Measurements from ENCODE around the gene FBXL19. TPM values are rescaled to one million over a fixed set of nuclear protein-coding genes. Genes with fewer than 3 reads are reported as not detected.

FBXL19 gene
- total RNA-seq, 1 donor from 2014 or later, result 18.2 TPM

DNA sequence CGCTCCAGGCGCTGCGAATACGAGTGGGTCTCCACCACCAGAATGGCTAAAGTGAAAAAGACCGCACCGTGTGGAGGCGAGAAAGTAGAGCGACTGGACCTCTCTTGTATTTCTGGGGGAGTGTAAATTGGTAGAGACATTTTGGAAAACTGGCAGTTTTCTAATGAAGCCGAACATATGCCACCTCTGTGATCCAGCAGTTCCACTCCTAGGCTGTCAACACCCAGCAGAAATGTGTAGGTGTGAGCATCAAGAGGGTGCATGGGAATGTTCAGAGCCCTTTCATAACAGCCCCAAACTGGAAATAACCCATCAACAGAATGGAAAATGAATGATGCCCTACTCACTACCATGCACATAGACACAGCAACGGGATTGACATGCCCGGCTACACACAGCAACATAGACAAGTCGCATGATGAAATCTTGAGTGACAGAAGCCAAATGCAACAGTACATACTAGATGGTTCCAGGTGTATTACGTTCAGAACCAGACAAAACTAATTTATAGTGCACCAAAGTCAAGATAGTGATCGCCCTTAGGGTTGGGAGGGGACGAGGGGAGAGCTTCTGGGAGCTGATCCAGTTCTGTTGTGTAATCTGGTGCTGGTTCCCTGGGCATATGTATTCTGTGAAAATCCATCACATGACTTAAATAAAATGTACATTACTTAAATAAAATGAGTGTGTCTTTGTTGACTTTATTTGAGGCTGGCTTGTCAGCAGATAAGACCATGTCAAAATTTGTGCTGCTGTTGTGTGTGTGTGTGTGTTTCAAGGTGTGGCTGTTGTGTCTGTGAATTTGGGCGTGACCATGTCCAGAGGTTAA lies 28.6 kb upstream of the FBXL19 start:
- no peak for DNase-seq (ENCODE audit: low read depth in 2 of 2)

- DNase-seq (ENCODE audit: low read depth in 2 of 2), result no peak
These were observed 27.6 kb upstream of the FBXL19 start for GRCh38 chr16:30895627-30896260.

DNA sequence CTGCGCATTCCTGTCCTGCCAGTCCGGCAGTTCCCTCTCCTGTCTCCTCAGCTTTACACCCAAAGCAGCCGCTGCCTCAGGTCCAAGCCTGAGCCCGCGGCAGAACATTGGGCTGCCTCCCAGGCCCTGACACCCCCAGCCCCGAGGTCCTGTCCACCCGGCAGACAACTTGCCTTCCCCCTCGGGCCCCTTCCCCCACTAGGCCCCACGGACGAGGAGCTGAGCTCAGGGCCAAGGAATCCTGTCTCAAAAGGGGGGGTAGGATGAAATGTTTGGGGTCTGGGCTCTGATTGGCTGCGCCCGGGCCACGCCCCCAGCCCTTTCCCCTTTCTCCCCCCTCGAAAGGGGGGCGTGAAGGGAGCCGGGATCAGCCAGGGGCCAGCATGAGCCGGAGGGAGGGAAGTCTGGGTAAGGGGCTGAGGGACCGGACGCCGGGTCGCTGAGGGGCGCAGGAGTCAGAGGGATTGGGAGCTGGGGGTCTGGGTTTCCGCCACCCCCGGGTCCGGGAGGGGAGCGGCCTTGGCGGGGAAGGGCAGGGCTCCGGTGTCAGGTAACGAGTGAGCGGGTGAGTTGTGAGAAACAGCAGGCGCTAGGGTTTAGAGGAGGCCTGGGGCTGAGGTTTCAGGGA lies 27.0 kb upstream of the FBXL19 start, which contains the start of gene CTF1:
CTF1 (plus strand) TSS at position 354 of the 628 bp plus-strand sequence; CDS start at position 384, 30 bp downstream.
- DNase-seq (ENCODE audit: low read depth in 2 of 2), result peak in 1 of 2 donors; percentile 47

- peak; percentile 57 to 92 for DNase-seq (ENCODE audit: low read depth in 2 of 2)
These were observed 26.3 kb upstream of the FBXL19 start for GRCh38 chr16:30896889-30897733.

- no peak for DNase-seq (ENCODE audit: low read depth in 2 of 2)
These were observed 23.6 kb upstream of the FBXL19 start for GRCh38 chr16:30899794-30900193.

DNA sequence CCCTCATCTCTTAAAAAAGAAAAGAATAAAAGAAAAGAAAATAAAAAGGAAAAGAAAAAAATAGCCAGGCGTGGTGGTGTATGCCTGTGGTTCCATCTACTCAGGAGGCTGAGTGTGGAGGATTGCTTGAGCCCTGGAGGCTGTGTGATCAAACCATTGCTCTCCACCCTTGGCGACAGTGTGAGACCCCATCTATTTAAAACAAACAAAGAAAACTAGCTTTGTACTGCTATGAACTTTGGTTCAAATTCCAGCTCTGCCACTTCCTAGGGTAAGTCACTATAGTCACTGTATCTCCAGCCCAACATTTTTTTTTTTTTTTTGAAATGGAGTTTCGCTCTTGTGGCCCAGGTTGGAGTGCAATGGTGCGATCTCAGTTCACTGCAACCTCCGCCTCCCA lies 22.8 kb upstream of the FBXL19 start:
- no peak for DNase-seq (ENCODE audit: low read depth in 2 of 2)

- no peak for DNase-seq (ENCODE audit: low read depth in 2 of 2)
These were observed 22.0 kb upstream of the FBXL19 start for GRCh38 chr16:30901201-30902028.

GRCh38 chr16:30902029-30902972 lies 21.1 kb upstream of the FBXL19 start:
- peak; percentile 40 to 79 for DNase-seq (ENCODE audit: low read depth in 2 of 2)

GRCh38 chr16:30903002-30903401 lies 20.4 kb upstream of the FBXL19 start:
- no peak for DNase-seq (ENCODE audit: low read depth in 2 of 2)

DNA sequence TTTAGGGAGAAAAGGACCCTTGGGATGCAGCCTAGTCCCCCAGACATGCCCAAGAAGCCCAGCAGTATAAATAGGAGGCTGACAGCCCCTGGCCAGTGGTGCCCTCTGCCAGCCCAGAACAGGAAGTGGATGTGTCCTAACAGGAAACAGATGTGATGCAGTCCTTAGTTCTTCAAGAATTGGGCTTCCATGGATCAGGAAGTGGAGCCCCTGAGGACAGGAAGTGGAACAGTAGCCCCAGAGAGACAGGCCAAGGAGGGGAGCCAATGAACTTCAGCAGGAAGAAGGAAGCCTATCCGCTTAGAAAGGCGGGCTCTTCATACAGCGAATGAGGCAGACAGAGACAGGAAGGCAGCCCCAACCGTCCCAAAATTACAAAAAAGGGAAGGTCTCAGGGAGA lies 19.8 kb upstream of the FBXL19 start:
- DNase-seq (ENCODE audit: low read depth in 2 of 2), result peak in 1 of 2 donors; percentile 77

DNA sequence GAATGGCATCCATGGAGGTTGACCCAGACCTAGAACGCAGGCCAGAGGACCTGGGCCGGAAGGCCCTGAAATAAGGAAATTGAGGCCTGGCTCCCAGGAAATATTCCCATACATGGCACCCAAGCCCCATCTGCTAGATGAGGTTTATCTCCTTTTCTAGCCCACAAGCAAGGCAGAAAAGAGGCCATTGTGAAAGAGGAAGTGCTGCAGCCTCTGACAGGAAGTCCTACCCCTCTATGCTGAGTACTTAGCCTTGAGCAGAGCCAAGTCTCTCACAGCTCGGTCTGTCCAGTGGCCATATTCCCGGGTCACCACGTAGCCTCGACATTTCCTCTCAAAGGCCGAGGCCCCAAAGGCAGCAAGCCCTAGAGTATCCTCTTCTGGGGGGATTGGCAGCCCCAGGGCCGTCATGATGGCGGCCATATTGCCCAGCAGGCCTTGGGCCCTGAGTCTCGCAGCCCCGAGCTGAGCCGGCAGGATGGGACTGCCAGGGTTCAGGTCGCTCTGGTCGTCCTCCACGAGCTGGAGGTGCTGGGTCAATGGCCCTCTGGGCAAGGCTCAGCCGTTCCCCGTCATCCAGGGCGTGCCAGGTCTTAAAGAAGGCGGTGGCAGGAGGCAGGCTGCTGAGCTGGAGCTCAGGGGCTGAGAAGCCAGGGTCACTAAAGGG lies 19.1 kb upstream of the FBXL19 start:
- no peak for DNase-seq (ENCODE audit: low read depth in 2 of 2)

DNA sequence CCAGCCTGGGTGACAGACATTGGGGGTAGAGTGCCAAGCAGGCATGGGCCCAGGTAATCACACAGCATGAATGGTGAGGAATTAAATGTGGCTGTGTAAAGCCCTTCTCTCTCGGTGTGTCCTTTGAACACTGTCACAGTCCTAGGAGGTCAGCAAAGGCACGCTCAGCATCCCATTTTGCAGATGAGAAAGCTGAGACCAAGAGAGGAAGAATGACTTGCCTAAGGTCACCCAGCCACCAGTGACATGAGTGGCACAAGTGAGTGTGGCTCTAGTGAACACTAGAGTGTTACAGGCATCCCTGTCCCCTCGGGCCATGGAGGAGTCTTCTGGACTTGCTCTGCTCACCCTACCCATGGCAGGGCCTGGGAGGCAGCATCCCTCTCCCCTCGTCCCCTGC lies 16.3 kb upstream of the FBXL19 start:
- no peak for DNase-seq (ENCODE audit: low read depth in 2 of 2)

DNA sequence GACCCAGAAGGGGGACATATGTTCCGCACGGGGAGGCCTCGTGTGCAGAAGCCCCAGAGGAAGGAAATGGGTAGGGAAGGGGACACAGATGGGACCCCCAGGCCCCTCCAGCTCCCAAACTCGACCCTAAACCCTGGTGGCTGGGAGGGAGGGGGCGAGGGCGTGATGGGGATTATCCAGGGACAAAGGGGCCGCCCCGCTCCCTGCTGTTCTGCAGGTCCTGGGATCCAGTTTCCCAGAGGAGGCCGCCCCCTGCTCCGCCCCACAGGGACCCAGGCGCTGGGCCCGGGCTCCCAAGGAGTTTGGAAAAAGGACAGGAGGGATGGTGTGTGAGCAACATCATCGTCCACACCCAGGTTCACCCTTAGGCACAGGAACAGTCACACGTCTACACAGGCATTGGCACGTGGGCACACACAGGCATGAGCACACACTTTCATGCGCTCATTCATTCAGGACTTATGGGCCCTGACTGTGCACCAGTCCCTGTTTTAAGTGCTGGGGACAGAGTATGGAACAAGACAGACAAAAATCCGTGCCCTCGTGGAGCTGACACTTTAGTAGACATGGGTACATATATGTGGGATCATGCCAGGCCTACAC lies 12.8 kb upstream of the FBXL19 start:
- DNase-seq (ENCODE audit: low read depth in 2 of 2), result no peak

DNA sequence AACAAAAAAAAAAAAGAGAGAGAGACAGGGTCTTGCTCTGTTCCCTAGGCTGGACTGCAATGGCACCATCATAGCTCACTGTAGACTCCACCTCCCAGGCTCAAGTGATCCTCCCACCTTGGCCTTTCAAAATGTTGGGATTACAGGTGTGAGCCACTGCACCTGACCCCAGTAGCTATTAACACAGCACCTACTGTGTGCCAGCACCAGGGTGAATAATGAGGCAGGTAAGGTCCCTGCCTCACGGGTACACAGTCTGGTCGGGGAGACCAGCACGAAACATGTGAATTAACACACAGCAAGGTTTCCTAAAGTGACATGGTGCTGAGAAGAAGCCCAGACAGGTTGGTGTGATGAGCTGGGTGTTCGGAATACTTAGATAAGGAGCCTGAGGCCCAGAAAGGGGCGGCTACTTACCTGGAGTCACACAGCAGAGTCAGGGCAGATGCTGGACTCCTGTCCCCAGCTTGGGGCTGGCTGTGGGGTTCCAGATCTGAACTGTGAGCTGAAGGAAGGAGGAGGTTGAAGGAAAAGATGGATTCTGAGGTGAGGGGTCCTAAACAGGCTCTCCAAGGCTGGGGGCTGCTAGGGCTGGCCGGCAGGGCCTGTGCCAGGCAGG lies 10.5 kb upstream of the FBXL19 start:
- DNase-seq (ENCODE audit: low read depth in 2 of 2), result no peak

GRCh38 chr16:30914830-30915229 lies 8.5 kb upstream of the FBXL19 start:
- DNase-seq (ENCODE audit: low read depth in 2 of 2), result no peak

GRCh38 chr16:30918614-30919013 lies 4.8 kb upstream of the FBXL19 start:
- DNase-seq (ENCODE audit: low read depth in 2 of 2), result no peak

GRCh38 chr16:30920891-30921290 lies 2.5 kb upstream of the FBXL19 start:
- no peak for DNase-seq (ENCODE audit: low read depth in 2 of 2)

- DNase-seq (ENCODE audit: low read depth in 2 of 2), result no peak
These were observed 2.0 kb upstream of the FBXL19 start for GRCh38 chr16:30921459-30921747.
